Hematopoietic multipotent progenitor cell treated with erythropoietin and hydrocortisone succinate and interleukin-3 and kit ligand, for 4 days (in vitro differentiated cells): Measurements from ENCODE around the gene ARHGAP45.
"Not testable (repeated sequence)": the region's sequence is repeated elsewhere in the genome, so short reads cannot be mapped to it uniquely, and the experiment has no call there.

ENCODE experiments used
- DNase-seq: peaks from one replicate; pipeline ENCODE4 v3.0.0-alpha.2; 2015

Gene ARHGAP45, protein sequence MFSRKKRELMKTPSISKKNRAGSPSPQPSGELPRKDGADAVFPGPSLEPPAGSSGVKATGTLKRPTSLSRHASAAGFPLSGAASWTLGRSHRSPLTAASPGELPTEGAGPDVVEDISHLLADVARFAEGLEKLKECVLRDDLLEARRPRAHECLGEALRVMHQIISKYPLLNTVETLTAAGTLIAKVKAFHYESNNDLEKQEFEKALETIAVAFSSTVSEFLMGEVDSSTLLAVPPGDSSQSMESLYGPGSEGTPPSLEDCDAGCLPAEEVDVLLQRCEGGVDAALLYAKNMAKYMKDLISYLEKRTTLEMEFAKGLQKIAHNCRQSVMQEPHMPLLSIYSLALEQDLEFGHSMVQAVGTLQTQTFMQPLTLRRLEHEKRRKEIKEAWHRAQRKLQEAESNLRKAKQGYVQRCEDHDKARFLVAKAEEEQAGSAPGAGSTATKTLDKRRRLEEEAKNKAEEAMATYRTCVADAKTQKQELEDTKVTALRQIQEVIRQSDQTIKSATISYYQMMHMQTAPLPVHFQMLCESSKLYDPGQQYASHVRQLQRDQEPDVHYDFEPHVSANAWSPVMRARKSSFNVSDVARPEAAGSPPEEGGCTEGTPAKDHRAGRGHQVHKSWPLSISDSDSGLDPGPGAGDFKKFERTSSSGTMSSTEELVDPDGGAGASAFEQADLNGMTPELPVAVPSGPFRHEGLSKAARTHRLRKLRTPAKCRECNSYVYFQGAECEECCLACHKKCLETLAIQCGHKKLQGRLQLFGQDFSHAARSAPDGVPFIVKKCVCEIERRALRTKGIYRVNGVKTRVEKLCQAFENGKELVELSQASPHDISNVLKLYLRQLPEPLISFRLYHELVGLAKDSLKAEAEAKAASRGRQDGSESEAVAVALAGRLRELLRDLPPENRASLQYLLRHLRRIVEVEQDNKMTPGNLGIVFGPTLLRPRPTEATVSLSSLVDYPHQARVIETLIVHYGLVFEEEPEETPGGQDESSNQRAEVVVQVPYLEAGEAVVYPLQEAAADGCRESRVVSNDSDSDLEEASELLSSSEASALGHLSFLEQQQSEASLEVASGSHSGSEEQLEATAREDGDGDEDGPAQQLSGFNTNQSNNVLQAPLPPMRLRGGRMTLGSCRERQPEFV

GRCh38 chr19:1066748-1067340 is at the start of gene ARHGAP45:
Gene ARHGAP45 (plus strand): TSS chr19:1067167. CDS start chr19:1067406, 239 bp downstream.
- peak; percentile 87 for DNase-seq

DNA sequence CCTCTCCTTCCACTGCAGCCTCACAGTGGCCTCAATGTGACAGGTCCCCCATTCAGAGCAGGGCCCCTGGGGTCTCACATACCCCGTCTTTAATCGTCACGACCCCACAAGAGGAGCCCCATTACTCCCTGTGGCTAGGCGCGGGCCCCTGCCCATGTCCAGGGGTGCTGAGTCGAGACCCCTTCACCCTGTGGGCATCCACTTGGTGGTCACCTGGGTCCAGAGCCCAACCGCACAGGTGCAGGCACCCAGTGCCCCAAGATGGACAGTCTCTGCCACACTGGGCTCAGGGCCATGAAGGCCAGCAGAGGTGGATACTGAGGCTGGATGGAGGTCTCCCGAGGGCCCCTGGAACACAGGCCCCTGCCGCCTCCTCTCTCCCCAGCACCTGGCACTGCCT is 49.1 kb upstream of the ARHGAP45 start:
- no peak for DNase-seq

DNA sequence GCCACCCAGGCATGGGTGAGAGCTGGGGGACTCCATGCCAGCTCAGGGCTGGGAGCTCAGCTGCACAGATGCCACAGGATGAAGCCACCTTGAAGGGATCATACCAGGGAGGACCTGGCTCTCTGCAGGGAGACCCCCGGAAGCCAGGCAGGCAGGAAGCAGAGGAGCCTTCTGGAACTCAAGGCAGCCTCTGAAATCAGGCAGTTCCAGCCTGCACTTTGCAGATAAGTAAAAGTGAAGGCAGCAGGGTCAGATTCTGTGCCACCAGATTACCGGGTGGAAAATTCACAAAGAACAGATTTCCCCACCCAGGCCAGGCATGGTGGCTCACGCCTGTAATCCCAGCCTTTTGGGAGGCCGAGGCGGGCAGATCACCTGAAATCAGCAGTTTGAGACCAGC is 48.6 kb upstream of the ARHGAP45 start:
- DNase-seq = peak; percentile 78

DNA sequence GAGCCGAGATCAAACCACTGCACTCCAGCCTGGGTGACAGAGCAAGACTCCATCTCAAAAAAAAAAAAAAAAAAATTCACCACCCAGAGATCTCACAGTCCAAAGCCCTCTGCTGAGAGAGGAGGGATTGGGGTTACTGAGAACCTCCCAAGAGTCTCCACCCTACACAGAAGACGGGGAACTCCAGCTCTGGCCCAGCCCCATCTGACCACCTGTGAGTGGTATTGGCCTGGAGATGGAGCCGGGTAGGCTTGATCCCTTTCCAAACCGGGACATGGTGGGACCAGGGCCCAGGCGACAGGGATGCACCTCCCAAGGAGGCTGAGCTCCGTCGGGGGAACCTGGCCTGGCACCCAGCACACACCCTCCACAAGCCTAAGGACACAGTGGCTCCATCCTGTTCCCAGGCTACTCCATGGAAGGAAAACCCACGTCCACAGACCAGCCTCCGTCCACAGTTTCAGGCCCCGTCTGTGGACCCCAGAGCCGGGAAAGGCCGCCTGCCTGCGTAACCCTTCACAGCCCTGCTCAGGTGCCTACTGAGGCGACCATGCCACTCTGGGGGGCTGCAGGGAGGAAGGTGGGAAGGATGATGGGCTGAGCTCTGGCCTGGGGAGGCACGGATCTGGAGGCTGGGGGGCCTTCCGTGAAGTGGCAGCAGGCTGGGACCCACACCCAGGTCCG is 47.9 kb upstream of the ARHGAP45 start:
- peak; percentile 13 for DNase-seq

- no peak for DNase-seq
Measured at GRCh38 chr19:1019616-1019961, 47.4 kb upstream of the ARHGAP45 start.

DNA sequence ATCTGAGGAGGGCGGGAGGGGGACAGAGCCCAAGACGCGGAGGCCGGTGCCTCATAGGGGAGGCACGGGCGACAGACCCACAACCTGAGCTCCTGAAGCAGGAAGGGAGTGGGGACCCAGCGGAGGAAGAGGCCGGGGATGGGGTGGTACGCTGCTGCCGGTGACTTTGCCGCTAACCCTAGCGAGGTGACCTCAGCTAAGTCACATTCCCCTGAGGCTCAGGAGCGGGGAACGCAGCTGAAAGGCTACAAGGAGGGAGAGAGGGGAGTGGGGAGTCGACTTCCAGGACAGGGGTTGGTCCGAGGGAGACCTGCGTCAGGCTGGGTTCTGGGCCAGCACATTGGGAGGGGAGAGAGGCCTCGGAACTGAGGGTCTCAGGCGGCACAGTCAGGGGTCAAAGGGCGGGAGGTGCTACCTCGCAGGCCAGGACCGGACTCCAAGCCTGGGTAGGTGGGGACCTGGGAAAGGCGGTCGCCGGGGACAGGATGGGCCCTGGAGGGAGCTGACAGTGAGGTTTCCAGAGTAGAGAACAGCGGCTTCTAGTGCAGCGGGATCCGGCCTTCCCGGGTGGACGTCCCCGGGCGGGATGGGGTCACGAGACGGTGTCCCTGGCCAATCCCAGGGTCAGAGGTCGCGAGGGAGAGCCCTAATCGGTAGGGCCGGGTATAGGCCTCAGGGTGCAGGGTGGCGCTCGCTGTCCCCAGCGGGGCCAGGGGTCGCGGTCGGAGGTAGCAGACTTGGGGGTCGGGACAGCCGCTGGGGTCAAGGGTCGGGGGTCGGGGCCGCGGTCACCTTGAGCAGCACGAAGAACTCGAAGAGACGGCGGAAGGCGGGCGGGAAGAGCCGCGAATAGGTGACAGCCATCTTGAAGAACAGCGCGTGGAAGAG is 46.7 kb upstream of the ARHGAP45 start:
- peak; percentile 37 for DNase-seq

- DNase-seq = peak; percentile 99
Measured at GRCh38 chr19:1020868-1021425, 46.0 kb upstream of the ARHGAP45 start, which contains the start of gene TMEM259. Gene TMEM259 (minus strand): TSS chr19:1021123. CDS start chr19:1020996, 127 bp downstream.

DNA sequence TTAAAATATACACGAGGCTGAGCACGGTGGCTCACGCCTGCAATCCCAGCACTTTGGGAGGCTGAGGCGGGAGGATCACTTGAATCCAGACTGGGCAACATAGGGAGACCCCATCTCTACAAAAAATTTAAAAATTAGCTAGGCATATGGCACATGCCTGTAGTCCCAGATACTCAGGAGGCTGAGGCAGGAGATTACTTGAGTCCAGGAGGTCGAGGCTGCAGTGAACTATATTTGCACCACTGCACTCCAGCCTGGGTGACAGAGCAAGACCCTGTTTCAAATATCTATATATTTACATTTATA is 43.1 kb upstream of the ARHGAP45 start:
- DNase-seq = not testable (repeated sequence)

DNA sequence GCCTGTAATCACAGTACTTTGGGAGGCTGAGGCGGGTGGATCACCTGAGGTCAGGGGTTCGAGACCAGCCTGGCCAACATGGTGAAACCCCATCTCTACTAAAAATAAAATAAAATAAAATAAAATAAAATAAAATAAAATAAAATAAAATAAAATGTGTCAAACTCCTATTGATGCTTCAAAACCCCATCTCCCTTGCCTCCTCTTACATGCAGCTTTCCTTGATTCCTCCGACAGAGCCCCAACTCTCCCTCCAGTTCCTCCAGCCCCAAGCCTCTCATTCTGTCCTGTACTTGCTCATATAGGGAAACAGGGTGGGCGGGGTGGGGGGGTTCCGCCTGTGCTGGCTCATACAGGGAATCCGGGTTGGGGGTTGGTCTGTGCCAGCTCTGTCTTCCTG is 41.9 kb upstream of the ARHGAP45 start:
- not testable (repeated sequence) for DNase-seq

DNA sequence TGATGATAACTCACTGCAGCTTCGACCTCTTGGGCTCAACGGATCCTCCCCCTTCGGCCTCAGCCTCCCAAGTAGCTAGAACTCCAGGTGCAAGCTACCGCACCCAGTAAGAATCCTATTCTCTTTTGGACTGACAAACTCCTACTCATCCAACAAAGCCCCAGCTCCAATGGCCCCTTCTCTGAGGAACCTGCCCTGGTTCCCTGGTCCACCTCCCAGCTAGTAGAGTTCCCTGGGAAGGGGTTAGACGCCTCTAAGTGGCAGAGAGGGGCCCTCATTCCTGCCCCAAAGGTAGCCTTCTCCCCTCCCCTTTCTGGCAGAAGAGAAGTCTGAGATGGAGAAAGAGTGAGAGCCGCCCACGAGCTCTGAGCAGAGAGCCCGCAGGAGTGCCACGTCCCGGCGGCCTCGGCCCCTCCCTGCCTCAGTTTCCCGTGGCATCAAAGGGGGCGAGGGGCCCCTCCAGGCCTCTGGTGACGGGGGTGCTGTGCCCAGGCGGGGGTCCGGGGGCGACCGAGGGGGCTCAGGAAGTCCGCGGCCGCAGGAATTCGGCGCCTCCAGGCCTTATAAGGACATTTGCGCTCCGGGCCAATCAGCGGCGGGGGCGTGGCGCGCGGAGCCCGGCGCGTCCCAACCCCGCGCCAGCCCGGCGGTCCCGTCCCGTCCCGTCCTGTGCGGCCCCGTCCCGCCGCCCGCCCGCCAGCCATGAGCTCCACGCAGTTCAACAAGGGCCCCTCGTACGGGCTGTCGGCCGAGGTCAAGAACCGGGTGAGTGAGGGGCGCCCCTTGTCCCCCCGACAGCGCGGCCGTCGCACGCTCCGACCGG is 40.8 kb upstream of the ARHGAP45 start, which contains the start of gene CNN2:
CNN2 (plus strand) TSS at position 649 of the 823 bp plus-strand sequence; CDS start at position 703, 54 bp downstream.
- DNase-seq = peak; percentile 83

DNA sequence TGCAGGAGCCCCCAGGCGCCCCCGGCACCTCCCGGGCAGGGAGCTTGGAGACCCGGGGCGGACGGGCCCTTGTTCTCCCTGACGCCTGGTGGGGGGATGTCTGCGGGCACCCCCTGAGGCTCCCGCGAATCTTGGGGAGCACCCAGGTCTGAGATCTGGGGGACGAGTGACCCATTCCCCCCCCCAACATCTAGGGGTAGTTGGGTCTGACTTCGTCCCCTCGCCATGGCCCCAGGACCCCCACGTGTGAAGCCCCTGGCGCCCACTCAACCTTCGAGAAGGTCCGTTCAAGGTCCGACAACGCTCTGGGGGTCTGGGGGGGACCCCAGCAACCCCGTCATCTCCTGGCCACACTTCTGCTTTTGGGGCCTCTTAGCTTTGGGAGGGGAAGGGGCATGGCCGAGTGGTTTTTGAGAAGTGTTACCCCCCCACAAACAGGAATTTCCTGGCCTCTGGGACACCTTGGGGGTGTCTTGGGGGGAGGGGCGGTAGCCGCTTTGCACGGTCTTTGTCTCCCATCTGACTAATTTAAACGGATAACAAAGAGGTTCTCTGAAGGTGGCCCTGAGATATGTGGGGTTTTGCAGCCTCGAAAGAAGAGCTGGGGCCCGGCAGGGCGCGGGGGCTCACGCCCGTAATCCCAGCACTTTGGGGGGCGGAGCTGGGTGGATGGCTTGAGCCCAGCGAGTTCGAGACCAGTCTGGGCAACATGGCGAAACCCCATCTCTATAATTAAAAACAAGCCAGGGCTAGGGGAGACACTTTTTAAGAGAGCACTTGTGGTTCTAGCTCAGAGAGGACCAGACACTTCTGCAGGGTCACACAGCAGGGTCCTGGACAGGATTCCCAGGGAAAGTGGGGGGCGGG is 40.0 kb upstream of the ARHGAP45 start:
- DNase-seq = peak; percentile 66

GRCh38 chr19:1027650-1028061 is 39.3 kb upstream of the ARHGAP45 start:
- DNase-seq = peak; percentile 25

GRCh38 chr19:1028062-1028926 is 38.7 kb upstream of the ARHGAP45 start:
- DNase-seq = peak; percentile 74

GRCh38 chr19:1032264-1032867 is 34.6 kb upstream of the ARHGAP45 start:
- no peak for DNase-seq

DNA sequence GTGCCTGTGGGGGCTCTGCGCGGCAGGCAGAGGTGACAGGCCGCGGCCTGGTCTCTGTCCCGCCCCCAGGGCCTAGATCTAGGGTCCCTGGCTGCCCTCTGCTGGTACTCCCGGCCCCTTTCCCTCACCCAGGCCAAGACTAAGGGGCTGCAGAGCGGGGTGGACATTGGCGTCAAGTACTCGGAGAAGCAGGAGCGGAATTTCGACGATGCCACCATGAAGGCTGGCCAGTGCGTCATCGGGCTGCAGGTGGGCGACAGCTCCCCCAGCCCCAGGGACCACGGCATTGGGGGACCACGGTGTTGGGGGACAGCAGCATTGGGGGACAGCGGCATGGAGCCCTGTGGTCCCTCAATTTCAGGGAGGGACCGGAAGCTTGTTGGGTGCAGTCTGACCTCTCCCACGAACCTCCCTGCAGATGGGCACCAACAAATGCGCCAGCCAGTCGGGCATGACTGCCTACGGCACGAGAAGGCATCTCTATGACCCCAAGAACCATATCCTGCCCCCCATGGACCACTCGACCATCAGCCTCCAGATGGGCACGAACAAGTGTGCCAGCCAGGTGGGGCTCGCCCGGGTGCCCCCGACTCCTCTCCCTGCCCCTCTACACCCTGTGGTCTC is 30.9 kb upstream of the ARHGAP45 start:
- DNase-seq = no peak

GRCh38 chr19:1037621-1038064 is 29.3 kb upstream of the ARHGAP45 start:
- no peak for DNase-seq
